ENCODE measurements around the gene PHKB.

- TF ChIP-seq CTCF (conservative IDR thresholded peaks at IDR 0.05 in 1 of 2, IDR thresholded peaks at IDR 0.05 in 1 of 2; ENCODE audit: extremely low read depth in 1 of 2, insufficient read depth in 1 of 2, low read depth in 1 of 2, low read length in 2 of 2) (no peak), EZH2 (IDR thresholded peaks at IDR 0.05; ENCODE audit: borderline replicate concordance, low read length) (no peak)
Observed at GRCh38 chr16:47538472-47538871, 77.3 kb downstream of the PHKB start.

Measured in mammary epithelial cell (primary cell).